ENCODE data around the gene PDE4D. TPM values are rescaled to one million over a fixed set of nuclear protein-coding genes. Genes with fewer than 3 reads are reported as not detected.

PDE4D gene
- total RNA-seq, 1 experiment from 2014 or later = 2.1 TPM

DNA sequence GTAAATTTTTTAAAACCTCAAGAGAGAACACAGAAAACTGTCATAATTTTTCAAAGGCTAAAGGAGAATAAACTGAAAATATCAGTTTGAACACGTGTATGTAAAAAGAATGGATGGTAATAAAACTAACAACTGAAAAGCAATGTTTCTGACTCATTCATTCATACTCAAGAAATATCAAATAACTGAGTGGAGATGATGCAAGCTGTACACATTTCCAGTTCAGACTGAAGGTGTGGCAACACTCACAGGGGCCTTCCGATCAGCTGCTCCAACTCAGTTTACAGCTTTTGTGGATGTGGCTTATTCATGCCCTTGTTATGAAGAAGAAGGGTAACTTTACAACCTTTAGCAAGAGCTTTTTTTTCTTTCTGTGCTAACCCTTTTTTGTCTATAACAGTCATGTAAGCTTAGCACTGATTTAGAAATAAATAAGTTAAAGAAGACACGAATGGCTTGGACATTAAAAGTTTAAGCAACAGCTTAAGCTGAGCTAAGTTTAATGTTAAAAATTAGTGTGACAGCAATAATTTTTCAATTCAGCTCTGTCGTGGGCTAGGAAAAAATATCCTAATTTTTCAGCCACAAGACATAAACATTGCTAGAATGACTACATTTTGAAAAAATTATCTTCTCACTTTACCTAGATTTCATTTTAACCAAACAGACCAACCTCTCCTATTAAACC lies 857.1 kb downstream of the PDE4D start:
- Histone ChIP-seq H3K9ac (ENCODE audit: extremely low read depth, insufficient read length, low read length) (no peak overlapping the region), H4K20me1 (ENCODE audit: control insufficient read depth, insufficient read depth, insufficient read length) (no peaks in the 10 kb centered on the region), H3K27ac (ENCODE audit: insufficient read length, low read depth, low read length) (no peak overlapping the region), H3K4ac (ENCODE audit: low read depth, low read length) (no peak overlapping the region), H3K79me1 (ENCODE audit: insufficient read depth, low read depth, low read length, poor library complexity, severe bottlenecking) (no peaks in the 10 kb centered on the region), H3K18ac (ENCODE audit: insufficient read length, low read depth, low read length) (no peak overlapping the region), H3K27me3 (ENCODE audit: insufficient read depth, low read length) (peaks cover 17% of the 10 kb centered on the region; the same call in 1 of the 2 replicates), H2BK15ac (ENCODE audit: low read depth, low read length) (no peak overlapping the region), H2AFZ (ENCODE audit: low read length) (no peak overlapping the region), H3T11ph (ENCODE audit: low read length) (no peak overlapping the region), H2BK20ac (ENCODE audit: low read depth, low read length, poor library complexity, severe bottlenecking) (no peak overlapping the region), H2BK5ac (ENCODE audit: insufficient read length, low read length) (no peak overlapping the region), H3K4me1 (ENCODE audit: insufficient read depth, low read length) (0 out of 2 replicates have a peak, but pooled peaks cover 4% of the 10 kb centered on the region), H2BK120ac (ENCODE audit: low read depth, low read length, poor library complexity, severe bottlenecking) (no peak overlapping the region), H2BK12ac (ENCODE audit: insufficient read length, low read depth, low read length) (no peak overlapping the region), H4K91ac (ENCODE audit: insufficient read length, low read depth, low read length) (no peak overlapping the region), H2AK5ac (ENCODE audit: insufficient read length, low read length) (no peak overlapping the region), H3K4me2 (ENCODE audit: insufficient read depth, insufficient read length, low read length) (no peak overlapping the region), H4K5ac (ENCODE audit: insufficient read length, low read depth, low read length) (no peak overlapping the region), H3K56ac (ENCODE audit: insufficient read length, low read depth, low read length) (no peak overlapping the region), H4K8ac (replicated peaks; ENCODE audit: insufficient read length, low read depth, low read length) (no peak overlapping the region), H3K23me2 (ENCODE audit: insufficient read length, low read depth, low read length, poor library complexity, severe bottlenecking) (peaks cover 16% of the 10 kb centered on the region), H3K14ac (ENCODE audit: insufficient read depth, low read length) (no peak overlapping the region), H3K79me2 (ENCODE audit: insufficient read depth, low read length) (no peaks in the 10 kb centered on the region), H3K9me3 (ENCODE audit: control insufficient read depth, low read depth, low read length) (no peaks in the 10 kb centered on the region), H3K23ac (ENCODE audit: insufficient read length, low read depth, low read length) (no peak overlapping the region)
- Mint-ChIP-seq H3K27me3 (ENCODE audit: low read depth) (peaks cover 40% of the 10 kb centered on the region), H3K36me3 (ENCODE audit: insufficient read depth in 1 of 3, low read depth in 3 of 3) (no peaks in the 10 kb centered on the region), H3K9me3 (no peaks in the 10 kb centered on the region), H3K27ac (no peak overlapping the region), H3K4me1 (peaks cover 7 to 15% of the 10 kb centered on the region in 2 experiments), H3K4me3 (no peak overlapping the region)
- no CpG with 5 or more reads among the region's 4 CpGs for WGBS (ENCODE audit: extremely low coverage, insufficient read length, low lambda C conversion rate)
- DNase-seq = no peak
- TF ChIP-seq, protein P1, sequence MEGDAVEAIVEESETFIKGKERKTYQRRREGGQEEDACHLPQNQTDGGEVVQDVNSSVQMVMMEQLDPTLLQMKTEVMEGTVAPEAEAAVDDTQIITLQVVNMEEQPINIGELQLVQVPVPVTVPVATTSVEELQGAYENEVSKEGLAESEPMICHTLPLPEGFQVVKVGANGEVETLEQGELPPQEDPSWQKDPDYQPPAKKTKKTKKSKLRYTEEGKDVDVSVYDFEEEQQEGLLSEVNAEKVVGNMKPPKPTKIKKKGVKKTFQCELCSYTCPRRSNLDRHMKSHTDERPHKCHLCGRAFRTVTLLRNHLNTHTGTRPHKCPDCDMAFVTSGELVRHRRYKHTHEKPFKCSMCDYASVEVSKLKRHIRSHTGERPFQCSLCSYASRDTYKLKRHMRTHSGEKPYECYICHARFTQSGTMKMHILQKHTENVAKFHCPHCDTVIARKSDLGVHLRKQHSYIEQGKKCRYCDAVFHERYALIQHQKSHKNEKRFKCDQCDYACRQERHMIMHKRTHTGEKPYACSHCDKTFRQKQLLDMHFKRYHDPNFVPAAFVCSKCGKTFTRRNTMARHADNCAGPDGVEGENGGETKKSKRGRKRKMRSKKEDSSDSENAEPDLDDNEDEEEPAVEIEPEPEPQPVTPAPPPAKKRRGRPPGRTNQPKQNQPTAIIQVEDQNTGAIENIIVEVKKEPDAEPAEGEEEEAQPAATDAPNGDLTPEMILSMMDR (conservative IDR thresholded peaks at IDR 0.05) = no peak
